IMR-90 (cell line): Measurements from ENCODE around the gene ACOXL. TPM values are rescaled to one million over a fixed set of nuclear protein-coding genes. Genes with fewer than 3 reads are reported as not detected.
A peak's percentile ranks its signal among the peaks of the same experiment; 100 is the strongest.

Source experiments
- ATAC-seq: fragments of 200-7000 bp; cut with Tn5 transposase; 2 replicates; pipeline ENCODE4 v1.9.1; 2020; ENCODE audit warnings: low read depth, mild to moderate bottlenecking, moderate library complexity
- BruUV-seq: library from RNA; stranded (reverse); fragments of 400-500 nt; replicated peaks from 2 replicates; lab custom pipeline; 2021; lab: Mats Ljungman, UMichigan
- CTCF ChIA-PET: fragments of 300-600 bp; formaldehyde crosslinking; extraction: SDS; loops from one replicate; lab custom pipeline; 2021; ENCODE audit warnings: antibody characterized with exemption; lab: Yijun Ruan, JAX
- POLR2A ChIA-PET: fragments of 300-600 bp; sonication (Branson Sonifier 250); formaldehyde crosslinking; loops from one replicate; lab custom pipeline; 2022; ENCODE audit warnings: antibody characterized with exemption; ENCODE audit not compliant: unreplicated experiment; lab: Charles Lee
- DNase-seq: peaks from one replicate; pipeline ENCODE4 v3.0.0; 2013
- H2AFZ ChIP-seq: replicated peaks from 2 replicates; pipeline ENCODE3; 2013; ENCODE audit warnings: low read length, mild to moderate bottlenecking; ENCODE audit not compliant: poor library complexity
- H2AK5ac ChIP-seq: 2 replicates; pipeline ENCODE4 v1.6.1; 2013; ENCODE audit warnings: low read depth, low read length, inconsistent platforms
- H2AK9ac ChIP-seq: replicated peaks from 2 replicates; pipeline ENCODE3; 2013; ENCODE audit warnings: mild to moderate bottlenecking, low read depth, low read length, moderate library complexity; ENCODE audit not compliant: poor library complexity
- H2BK120ac ChIP-seq: 2 replicates; pipeline ENCODE4 v1.6.1; 2013; ENCODE audit warnings: low read depth, low read length, inconsistent platforms
- H2BK15ac ChIP-seq: 3 replicates; pipeline ENCODE4 v1.6.1; 2013; ENCODE audit warnings: low read depth, low read length, inconsistent platforms
- H2BK20ac ChIP-seq: 2 replicates; pipeline ENCODE4 v1.6.1; 2013; ENCODE audit warnings: low read depth, mild to moderate bottlenecking, inconsistent platforms, low read length, moderate library complexity
- H2BK5ac ChIP-seq: 2 replicates; pipeline ENCODE4 v1.6.1; 2013; ENCODE audit warnings: mild to moderate bottlenecking, low read depth, low read length, inconsistent platforms; ENCODE audit not compliant: poor library complexity, severe bottlenecking
- H3K14ac ChIP-seq: replicated peaks from 2 replicates; pipeline ENCODE4 v1.6.1; 2013; ENCODE audit warnings: low read depth, low read length, inconsistent platforms
- H3K18ac ChIP-seq: 2 replicates; pipeline ENCODE4 v1.6.1; 2013; ENCODE audit warnings: low read depth, low read length, control low read depth
- H3K23ac ChIP-seq: 2 replicates; pipeline ENCODE4 v1.6.1; 2013; ENCODE audit warnings: low read depth, low read length, inconsistent platforms
- H3K27ac ChIP-seq: 2 replicates; pipeline ENCODE4 v1.5.1; 2013; ENCODE audit warnings: mild to moderate bottlenecking, control low read depth, low read length; ENCODE audit not compliant: insufficient read depth
- H3K27me3 ChIP-seq: 2 replicates; pipeline ENCODE4 v1.6.1; 2013; ENCODE audit warnings: low read length; ENCODE audit not compliant: control insufficient read depth, insufficient read depth
- H3K36me3 ChIP-seq: 2 replicates; pipeline ENCODE4 v1.6.1; 2013; ENCODE audit warnings: low read length, mixed read lengths; ENCODE audit not compliant: control insufficient read depth, insufficient read depth
- H3K4ac ChIP-seq: 2 replicates; pipeline ENCODE4 v1.6.1; 2013; ENCODE audit warnings: low read depth, low read length, inconsistent platforms
- H3K4me1 ChIP-seq: 2 replicates; pipeline ENCODE4 v1.6.1; 2013; ENCODE audit warnings: low read length, mixed read lengths; ENCODE audit not compliant: control insufficient read depth, insufficient read depth
- H3K4me2 ChIP-seq: 2 replicates; pipeline ENCODE4 v1.6.1; 2013; ENCODE audit warnings: low read depth, mild to moderate bottlenecking, control low read depth, low read length, moderate library complexity
- H3K4me3 ChIP-seq: 2 replicates; pipeline ENCODE4 v1.5.1; 2013; ENCODE audit warnings: low read depth, mild to moderate bottlenecking, control low read depth, low read length, moderate library complexity; ENCODE audit not compliant: insufficient read depth
- H3K56ac ChIP-seq: 2 replicates; pipeline ENCODE4 v1.6.1; 2013; ENCODE audit warnings: low read length, inconsistent platforms; ENCODE audit not compliant: insufficient read depth; ENCODE audit errors: extremely low read depth
- H3K79me1 ChIP-seq, 2 experiments: 2 replicates each; pipeline ENCODE4 v1.6.1; 2013; ENCODE audit warnings: low read length in 2 of 2, inconsistent platforms in 1 of 2, low read depth in 1 of 2
- H3K9ac ChIP-seq: 2 replicates; pipeline ENCODE4 v1.6.1; 2013; ENCODE audit warnings: low read depth, low read length, control low read depth
- H3K9me1 ChIP-seq: 2 replicates; pipeline ENCODE4 v1.6.1; 2013; ENCODE audit warnings: low read length, inconsistent platforms; ENCODE audit not compliant: insufficient read depth
- H3K9me3 ChIP-seq: 2 replicates; pipeline ENCODE4 v1.6.1; 2013; ENCODE audit warnings: low read length; ENCODE audit not compliant: control insufficient read depth, insufficient read depth
- H4K20me1 ChIP-seq: 2 replicates; pipeline ENCODE4 v1.6.1; 2013; ENCODE audit warnings: low read length, inconsistent platforms; ENCODE audit not compliant: insufficient read depth
- H4K5ac ChIP-seq: 2 replicates; pipeline ENCODE4 v1.6.1; 2013; ENCODE audit warnings: mild to moderate bottlenecking, low read depth, low read length, control low read depth
- H4K8ac ChIP-seq, 2 experiments: 2 replicates each; pipeline ENCODE4 v1.6.1; 2013; ENCODE audit warnings: low read depth in 2 of 2, low read length in 2 of 2, control low read depth in 1 of 2, inconsistent platforms in 1 of 2
- H4K91ac ChIP-seq: 2 replicates; pipeline ENCODE4 v1.6.1; 2013; ENCODE audit warnings: low read depth, low read length, inconsistent platforms; ENCODE audit not compliant: insufficient read depth
- FOS ChIP-seq: fragments of 150-350 bp; IDR thresholded peaks from 2 replicates; pipeline ENCODE4 v1.6.1; 2016; ENCODE audit warnings: low read depth, low read length
- MAZ ChIP-seq: IDR thresholded peaks from 2 replicates; pipeline ENCODE4 v1.6.1; 2012; ENCODE audit warnings: low read depth, mild to moderate bottlenecking, low read length, improper control_type of control experiment, moderate library complexity, borderline replicate concordance
- WGBS, 2 experiments: methylation state at CpG; one replicate each; pipeline versions ENCODE4 v1.1.5 to v1.1.7; 2013; ENCODE audit warnings: missing lambda C conversion rate in 2 of 2; ENCODE audit not compliant: insufficient read length in 1 of 2; ENCODE audit errors: extremely low coverage in 2 of 2; 5-methylcytosine and 5-hydroxymethylcytosine counted together
- dilution Hi-C: fragments of 300-500 bp; cut with HindIII; formaldehyde crosslinking; loops from one replicate; pipeline ENCODE4 v1.14.3; 2018; ENCODE audit warnings: low sequenced_read_pairs; ENCODE audit not compliant: unreplicated experiment
- in situ Hi-C: fragments of 300-500 bp; cut with MboI; formaldehyde crosslinking; loops from 3 replicates; pipeline ENCODE4 v1.14.3; 2019; ENCODE audit warnings: low sequenced_read_pairs, inconsistent platforms, mixed read lengths
- intact Hi-C: fragments of 100-400 bp; cut with micrococcal nuclease; formaldehyde crosslinking; loops from 2 replicates; pipeline ENCODE4 v1.10.0; 2022
- polyA plus RNA-seq, 3 experiments: library from polyadenylated mRNA; depleted of rRNA; stranded (reverse); fragments of >200 nt; gene quantifications; 2 replicates each; pipeline ENCODE4 v1.2.3, GENCODE V29; 2012; ENCODE audit warnings: low replicate concordance in 1 of 3
- total RNA-seq: library from RNA; depleted of rRNA; stranded (reverse); fragments of >200 nt; gene quantifications from 2 replicates; pipeline ENCODE4 v1.2.3, GENCODE V29; 2012

Gene ACOXL
- total and polyA plus RNA-seq, 2 of the 4 experiments (the other 2 are of a cell fraction): not detected

GRCh38 chr2:111118481-111118980 is 386.2 kb downstream of the ACOXL start:
- peak overlapping the region; percentile 86 for H2AFZ ChIP-seq
- no peak for ATAC-seq
- no peak for DNase-seq
- dilution Hi-C loops (no loop called here), intact Hi-C loops (no loop called here), in situ Hi-C loops (loop anchor here (5.0 to 10.0 kb wide), 2 partner anchors 556 to 584 kb away; no protein-coding TSS in a partner anchor)
- H3K27ac ChIP-seq: no peak overlapping the region
- CTCF ChIA-PET: interaction anchor here (1.0 kb wide), 1 partner anchor 21 kb away, joined by 4 read pairs; no protein-coding TSS in a partner anchor
- H4K5ac ChIP-seq: no peak overlapping the region
- no peak overlapping the region for H4K8ac ChIP-seq
- no peak overlapping the region for H3K14ac ChIP-seq
- no peak overlapping the region for H2AK9ac ChIP-seq
- H3K9me3 ChIP-seq: peaks cover 3% of the 10 kb centered on the region; the same call in 1 of the 2 replicates
- no peak overlapping the region for H2BK120ac ChIP-seq
- H3K9me1 ChIP-seq: no peaks in the 10 kb centered on the region
- H3K36me3 ChIP-seq: no peaks in the 10 kb centered on the region
- no peak overlapping the region for H2BK5ac ChIP-seq
- H2BK15ac ChIP-seq: no peak overlapping the region
- H3K4ac ChIP-seq: no peak overlapping the region
- H2AK5ac ChIP-seq: 0 out of 2 replicates have a peak overlapping the region, but pooled peaks have one; percentile 13
- no peak overlapping the region for H3K23ac ChIP-seq
- H4K91ac ChIP-seq: no peak overlapping the region
- H3K56ac ChIP-seq: no peak overlapping the region
- H2BK20ac ChIP-seq: no peak overlapping the region
- peak overlapping the region; percentile 85; the same call in 1 of the 2 replicates for H3K4me2 ChIP-seq
- TF ChIP-seq FOS (no peak), MAZ (no peak)
- no TSS peak for BruUV-seq
- POLR2A ChIA-PET: interaction anchor here (0.6 kb wide), 3 partner anchors 50 to 1907 kb away, joined by 3 to 4 read pairs (median 3); no protein-coding TSS in a partner anchor
- H3K9ac ChIP-seq: no peak overlapping the region
- peaks cover 0 to 3% of the 10 kb centered on the region in 2 experiments; a peak in 1 of 4 replicates for H3K79me1 ChIP-seq
- 46% methylated on average over 23 of the region's 33 CpGs; no CpG with 5 or more reads in 1 of the 2 experiments for WGBS, 2 experiments
- no peak overlapping the region for H3K18ac ChIP-seq
- H4K20me1 ChIP-seq: peaks cover 13% of the 10 kb centered on the region
- H3K4me1 ChIP-seq: peaks cover 2% of the 10 kb centered on the region
- peak overlapping the region; percentile 31; the same call in 1 of the 2 replicates for H3K4me3 ChIP-seq
- H3K27me3 ChIP-seq: peaks cover 25% of the 10 kb centered on the region
